HCT116 (cell line): Measurements from ENCODE around the gene CTXND1. TPM values are rescaled to one million over a fixed set of nuclear protein-coding genes. Genes with fewer than 3 reads are reported as not detected.

Experiments
- ATAC-seq: fragments of 200-7000 bp; cut with Tn5 transposase; 2 replicates; pipeline ENCODE4 v1.9.1; 2020; ENCODE audit warnings: mild to moderate bottlenecking, moderate library complexity
- BruUV-seq: library from RNA; stranded (reverse); fragments of 400-500 nt; replicated peaks from 2 replicates; lab custom pipeline; 2021; lab: Mats Ljungman, UMichigan
- CTCF ChIA-PET: fragments of 300-600 bp; sonication (Branson Sonifier 250); formaldehyde crosslinking; loops from one replicate; lab custom pipeline; 2021; ENCODE audit warnings: antibody characterized with exemption; lab: Charles Lee
- POLR2A ChIA-PET: fragments of 300-600, 350-600 bp; sonication (Branson Sonifier 250); formaldehyde crosslinking; loops from one replicate; lab custom pipeline; 2021; ENCODE audit warnings: antibody characterized with exemption; lab: Charles Lee
- RAD21 ChIA-PET, 2 experiments: fragments of 300-600 bp; sonication (Branson Sonifier 250); formaldehyde crosslinking; loops; one replicate each; lab custom pipeline; 2023; ENCODE audit warnings: low total read pairs in 2 of 2; ENCODE audit not compliant: uncharacterized antibody in 2 of 2, unreplicated experiment in 2 of 2, low non-redundant PET in 1 of 2; lab: Charles Lee
- DNase-seq: peaks from one replicate; pipeline ENCODE4 v3.0.0-alpha.2; 2010; ENCODE audit warnings: low read depth, low spot score
- H2AFZ ChIP-seq: fragments of 200-600 bp; shearing (Covaris generic), sonication (generic); 2 replicates; pipeline ENCODE4 v1.6.1; 2017; ENCODE audit warnings: low read depth, mixed run types, mixed read lengths, antibody characterized with exemption, low read length; ENCODE audit not compliant: poor library complexity, severe bottlenecking
- H3K27ac ChIP-seq: 2 replicates; pipeline ENCODE4 v1.5.1; 2012; ENCODE audit warnings: low read depth, low read length
- H3K27me3 ChIP-seq: fragments of 200-600 bp; sonication (generic); 2 replicates; pipeline ENCODE4 v1.6.1; 2016; ENCODE audit warnings: mixed run types, low read length, mixed read lengths; ENCODE audit not compliant: insufficient read depth
- H3K36me3 ChIP-seq, 2 experiments: fragments of 200-500 bp in 1 of 2; fragments of 200-600 bp in 1 of 2; sonication (Bioruptor generic) in 1 of 2; sonication (generic) in 1 of 2; 2 replicates each; pipeline versions ENCODE4 v1.5.1 to v1.6.1; 2014 to 2016; ENCODE audit warnings: low read length in 2 of 2, inconsistent platforms in 1 of 2, mixed read lengths in 1 of 2, mixed run types in 1 of 2; ENCODE audit not compliant: insufficient read depth in 2 of 2, control insufficient read depth in 1 of 2
- H3K4me1 ChIP-seq, 2 experiments: fragments of 200-600 bp in 1 of 2; sonication (generic) in 1 of 2; 2 replicates each; pipeline versions ENCODE4 v1.5.1 to v1.6.1; 2012 to 2017; ENCODE audit warnings: low read length in 2 of 2, inconsistent platforms in 1 of 2, mild to moderate bottlenecking in 1 of 2, mixed read lengths in 1 of 2, mixed run types in 1 of 2, moderate library complexity in 1 of 2; ENCODE audit not compliant: insufficient read depth in 2 of 2, control insufficient read depth in 1 of 2
- H3K4me2 ChIP-seq: fragments of 200-600 bp; sonication (generic); 2 replicates; pipeline ENCODE4 v1.6.1; 2017; ENCODE audit warnings: mixed run types, low read length, mixed read lengths
- H3K4me3 ChIP-seq, 2 experiments: fragments of 200-600 bp in 1 of 2; sonication (generic) in 1 of 2; replicated peaks in 1 of 2; 2 replicates each; pipeline ENCODE4 v1.5.1; 2011 to 2016; ENCODE audit warnings: low read length in 2 of 2, control low read depth in 1 of 2, low read depth in 1 of 2, mild to moderate bottlenecking in 1 of 2, mixed read lengths in 1 of 2, mixed run types in 1 of 2
- H3K79me2 ChIP-seq: fragments of 200-600 bp; sonication (generic); 2 replicates; pipeline ENCODE4 v1.6.1; 2017; ENCODE audit warnings: mild to moderate bottlenecking, mixed run types, low read length, moderate library complexity, mixed read lengths; ENCODE audit not compliant: insufficient read depth
- H3K9ac ChIP-seq: fragments of 200-600 bp; sonication (generic); 2 replicates; pipeline ENCODE4 v1.6.1; 2016; ENCODE audit warnings: low read length, mixed read lengths
- H3K9me2 ChIP-seq: fragments of 200-600 bp; sonication (generic), shearing (Covaris generic); 2 replicates; pipeline ENCODE4 v1.6.1; 2017; ENCODE audit warnings: mixed run types, mild to moderate bottlenecking, moderate library complexity; ENCODE audit not compliant: insufficient read depth
- H3K9me3 ChIP-seq, 2 experiments: fragments of 200-500 bp in 1 of 2; fragments of 200-600 bp in 1 of 2; sonication (Bioruptor generic) in 1 of 2; sonication (generic) in 1 of 2; 2 replicates each; pipeline ENCODE4 v1.6.1; 2014 to 2017; ENCODE audit warnings: low read length in 2 of 2, mixed read lengths in 2 of 2, inconsistent platforms in 1 of 2, low read depth in 1 of 2, mild to moderate bottlenecking in 1 of 2, mixed run types in 1 of 2, moderate library complexity in 1 of 2; ENCODE audit not compliant: control insufficient read depth in 1 of 2, insufficient read depth in 1 of 2
- H4K20me1 ChIP-seq: fragments of 200-600 bp; sonication (generic), shearing (Covaris generic); 2 replicates; pipeline ENCODE4 v1.6.1; 2017; ENCODE audit warnings: mixed run types, mild to moderate bottlenecking, moderate library complexity; ENCODE audit not compliant: insufficient read depth
- ATF3 ChIP-seq: IDR thresholded peaks from 2 replicates; pipeline ENCODE4 v1.6.1; 2012
- EZH2 ChIP-seq: fragments of 200-600 bp; sonication (generic); IDR thresholded peaks from 2 replicates; pipeline ENCODE4 v1.6.1; 2017; ENCODE audit warnings: antibody characterized with exemption, mixed run types
- MAX ChIP-seq: IDR thresholded peaks from 2 replicates; pipeline ENCODE4 v1.6.1; 2012
- SRF ChIP-seq: IDR thresholded peaks from 2 replicates; pipeline ENCODE4 v1.6.1; 2012; ENCODE audit warnings: low read depth
- TCF7L2 ChIP-seq: IDR thresholded peaks from 2 replicates; pipeline ENCODE4 v1.7.0; 2011; ENCODE audit warnings: borderline replicate concordance, inconsistent platforms; ENCODE audit not compliant: insufficient read depth, insufficient read length; ENCODE audit errors: extremely low read depth
- YY1 ChIP-seq: IDR thresholded peaks from 2 replicates; pipeline ENCODE4 v1.6.1; 2011; ENCODE audit warnings: low read length, low read depth, moderate library complexity, mild to moderate bottlenecking; ENCODE audit not compliant: insufficient replicate concordance; ENCODE audit errors: extremely low read depth
- intact Hi-C: fragments of 100-400 bp; cut with micrococcal nuclease; formaldehyde crosslinking; loops from 2 replicates; pipeline ENCODE4 v1.10.0; 2022
- total RNA-seq: library from RNA; stranded (reverse); gene quantifications from one replicate; pipeline ENCODE4 v1.2.1, GENCODE V29; 2021; ENCODE audit not compliant: unreplicated experiment
- TF ChIP-seq, protein P1 (sequence below): IDR thresholded peaks from 2 replicates; pipeline ENCODE4 v1.6.1; 2012; ENCODE audit warnings: low read depth

The CTXND1 gene
- total RNA-seq, 1 experiment from 2014 or later: not detected

GRCh38 chr15:80216141-80216540 lies 35.9 kb downstream of the CTXND1 start:
- ATAC-seq: no peak

More at GRCh38 chr15:80216141-80216540, 35.9 kb downstream of the CTXND1 start:
- no peaks in the 10 kb centered on the region for H3K27me3 ChIP-seq
- no peak overlapping the region for H3K27ac ChIP-seq
- TF ChIP-seq ATF3: no peak
- no peak for TF ChIP-seq YY1
- no peak for TF ChIP-seq SRF
- TF ChIP-seq MAX: no peak
- no peak for TF ChIP-seq TCF7L2
- TF ChIP-seq EZH2: no peak
- TF ChIP-seq, protein P1, sequence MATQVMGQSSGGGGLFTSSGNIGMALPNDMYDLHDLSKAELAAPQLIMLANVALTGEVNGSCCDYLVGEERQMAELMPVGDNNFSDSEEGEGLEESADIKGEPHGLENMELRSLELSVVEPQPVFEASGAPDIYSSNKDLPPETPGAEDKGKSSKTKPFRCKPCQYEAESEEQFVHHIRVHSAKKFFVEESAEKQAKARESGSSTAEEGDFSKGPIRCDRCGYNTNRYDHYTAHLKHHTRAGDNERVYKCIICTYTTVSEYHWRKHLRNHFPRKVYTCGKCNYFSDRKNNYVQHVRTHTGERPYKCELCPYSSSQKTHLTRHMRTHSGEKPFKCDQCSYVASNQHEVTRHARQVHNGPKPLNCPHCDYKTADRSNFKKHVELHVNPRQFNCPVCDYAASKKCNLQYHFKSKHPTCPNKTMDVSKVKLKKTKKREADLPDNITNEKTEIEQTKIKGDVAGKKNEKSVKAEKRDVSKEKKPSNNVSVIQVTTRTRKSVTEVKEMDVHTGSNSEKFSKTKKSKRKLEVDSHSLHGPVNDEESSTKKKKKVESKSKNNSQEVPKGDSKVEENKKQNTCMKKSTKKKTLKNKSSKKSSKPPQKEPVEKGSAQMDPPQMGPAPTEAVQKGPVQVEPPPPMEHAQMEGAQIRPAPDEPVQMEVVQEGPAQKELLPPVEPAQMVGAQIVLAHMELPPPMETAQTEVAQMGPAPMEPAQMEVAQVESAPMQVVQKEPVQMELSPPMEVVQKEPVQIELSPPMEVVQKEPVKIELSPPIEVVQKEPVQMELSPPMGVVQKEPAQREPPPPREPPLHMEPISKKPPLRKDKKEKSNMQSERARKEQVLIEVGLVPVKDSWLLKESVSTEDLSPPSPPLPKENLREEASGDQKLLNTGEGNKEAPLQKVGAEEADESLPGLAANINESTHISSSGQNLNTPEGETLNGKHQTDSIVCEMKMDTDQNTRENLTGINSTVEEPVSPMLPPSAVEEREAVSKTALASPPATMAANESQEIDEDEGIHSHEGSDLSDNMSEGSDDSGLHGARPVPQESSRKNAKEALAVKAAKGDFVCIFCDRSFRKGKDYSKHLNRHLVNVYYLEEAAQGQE: no peak
- H2AFZ ChIP-seq: no peak overlapping the region
- no TSS peak for BruUV-seq
- no peaks in the 10 kb centered on the region for H3K79me2 ChIP-seq
- ChIA-PET POLR2A (no interaction called here), RAD21 (no interaction called here), CTCF (no interaction called here)
- DNase-seq: no peak
- H4K20me1 ChIP-seq: no peaks in the 10 kb centered on the region
- no peaks in the 10 kb centered on the region for H3K4me1 ChIP-seq
- intact Hi-C loops: no loop called here
- no peak overlapping the region for H3K9ac ChIP-seq
- H3K36me3 ChIP-seq: no peaks in the 10 kb centered on the region
- no peak overlapping the region for H3K4me3 ChIP-seq
- no peak overlapping the region for H3K4me2 ChIP-seq
- H3K9me3 ChIP-seq: no peaks in the 10 kb centered on the region
- no peaks in the 10 kb centered on the region for H3K9me2 ChIP-seq
